GM21723 (cell line): ENCODE results near the gene NPFFR2.
"Not testable (repeated sequence)": the region's sequence is repeated elsewhere in the genome, so short reads cannot be mapped to it uniquely, and the experiment has no call there.

ENCODE experiments used
- ATAC-seq: cut with Tn5 transposase; IDR thresholded peaks from one replicate; pipeline ENCODE4 v1.9.1; 2021; ENCODE audit warnings: mild to moderate bottlenecking, moderate library complexity; ENCODE audit not compliant: unreplicated experiment

NPFFR2 gene

DNA sequence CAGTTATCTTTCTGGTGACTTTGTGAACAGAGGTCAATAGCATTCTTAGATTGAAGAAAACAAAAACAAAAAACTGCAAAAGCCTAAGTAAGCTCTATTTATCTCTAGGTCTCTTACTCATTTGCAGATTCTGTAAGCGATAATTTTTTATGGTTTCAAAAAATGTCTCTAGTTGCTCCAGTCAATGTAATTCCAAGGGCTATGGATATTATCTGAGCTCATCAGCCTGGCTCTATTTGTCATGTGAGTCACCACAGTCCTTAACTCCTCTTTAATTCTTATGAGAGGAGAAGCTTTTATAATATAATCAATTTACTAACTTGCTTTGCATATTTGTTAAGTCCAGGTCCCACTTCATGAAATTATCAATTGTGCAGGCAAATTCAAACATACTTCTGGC, 79.1 kb downstream of the NPFFR2 start:
- ATAC-seq: no peak

DNA sequence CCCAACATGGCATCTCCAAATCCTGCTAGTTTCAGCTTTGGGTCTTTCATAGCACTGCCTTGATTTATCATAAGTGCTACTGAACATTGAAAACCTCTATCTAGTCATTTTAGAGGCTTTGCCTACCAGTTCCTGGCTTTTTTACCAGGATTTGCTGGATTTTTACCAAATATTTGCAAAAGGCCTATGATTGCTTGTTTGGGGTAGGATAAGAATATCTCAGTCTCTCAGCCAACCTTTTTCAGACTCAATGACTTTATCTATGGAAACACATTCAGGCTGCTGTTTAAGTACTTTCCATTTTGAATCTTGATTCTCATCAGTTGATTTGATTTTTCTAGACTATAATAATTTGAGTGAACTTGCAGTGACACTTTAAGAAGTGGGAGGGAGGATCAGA, 80.1 kb downstream of the NPFFR2 start:
- no peak for ATAC-seq

DNA sequence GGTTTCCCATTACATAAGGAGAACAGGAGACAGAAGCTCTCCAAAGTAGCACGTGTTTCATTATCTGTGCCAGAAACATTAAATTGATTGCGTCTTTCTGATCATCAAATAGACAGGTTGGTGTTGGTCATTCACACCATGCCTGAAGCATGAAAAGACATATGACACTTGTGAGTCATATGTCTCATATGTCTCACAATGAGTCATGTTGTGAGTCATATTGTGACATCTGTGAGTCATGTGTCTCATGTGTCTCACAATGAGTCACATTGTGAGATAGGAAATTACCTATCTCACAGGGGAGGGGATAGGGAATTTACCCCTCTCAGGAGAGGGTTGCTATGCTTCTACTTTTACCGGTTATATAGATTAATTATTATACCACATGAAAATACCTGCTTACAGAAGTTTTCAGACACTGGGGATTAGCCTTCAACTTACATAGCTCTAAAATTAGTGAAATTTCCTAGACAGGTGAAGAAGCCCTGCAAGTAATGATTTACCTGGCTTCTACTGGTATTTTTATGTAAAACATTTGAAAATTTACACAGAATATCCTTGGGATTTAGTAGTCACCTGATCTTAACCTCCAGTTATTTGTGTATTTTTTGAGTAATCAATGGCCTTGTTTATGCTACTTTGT, 80.8 kb downstream of the NPFFR2 start:
- ATAC-seq: peak; percentile 96

- ATAC-seq: peak; percentile 85
These were observed 86.2 kb downstream of the NPFFR2 start for GRCh38 chr4:72118017-72118416.

DNA sequence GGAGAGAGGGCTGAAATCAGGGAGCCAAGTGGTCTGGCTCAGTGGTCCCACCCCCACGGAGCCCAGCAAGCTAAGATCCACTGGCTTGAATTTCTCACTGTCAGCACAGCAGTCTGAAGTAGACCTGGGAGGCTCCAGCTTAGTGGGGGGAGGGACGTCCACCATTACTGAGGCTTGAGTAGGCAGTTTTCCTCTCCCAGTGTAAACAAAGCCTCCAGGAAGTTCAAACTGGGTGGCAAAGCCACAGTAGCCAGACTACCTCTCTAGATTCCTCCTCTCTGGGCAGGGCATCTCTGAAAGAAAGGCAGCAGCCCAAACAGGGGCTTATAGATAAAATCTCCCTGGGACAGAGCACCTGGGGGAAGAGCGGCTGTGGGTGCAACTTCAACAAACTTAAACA, 88.1 kb downstream of the NPFFR2 start:
- no peak for ATAC-seq

DNA sequence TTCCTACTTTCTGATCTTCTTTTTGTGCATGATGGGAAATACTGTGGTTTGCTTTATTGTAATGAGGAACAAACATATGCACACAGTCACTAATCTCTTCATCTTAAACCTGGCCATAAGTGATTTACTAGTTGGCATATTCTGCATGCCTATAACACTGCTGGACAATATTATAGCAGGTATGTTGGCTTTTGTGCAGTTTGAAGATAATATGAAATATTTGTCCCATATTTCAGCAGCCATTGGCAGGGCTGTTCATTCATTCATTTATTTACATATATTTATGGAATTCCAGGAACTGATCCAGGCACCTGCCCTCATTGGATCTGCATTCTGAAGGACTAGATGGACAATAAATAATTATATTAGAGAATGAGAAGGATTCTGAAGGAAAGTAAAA, 96.9 kb downstream of the NPFFR2 start:
- ATAC-seq: no peak

- ATAC-seq: no peak
These were observed 104.6 kb downstream of the NPFFR2 start for GRCh38 chr4:72136429-72136828.

- not testable (repeated sequence) for ATAC-seq
These were observed 108.2 kb downstream of the NPFFR2 start for GRCh38 chr4:72139997-72140396.

DNA sequence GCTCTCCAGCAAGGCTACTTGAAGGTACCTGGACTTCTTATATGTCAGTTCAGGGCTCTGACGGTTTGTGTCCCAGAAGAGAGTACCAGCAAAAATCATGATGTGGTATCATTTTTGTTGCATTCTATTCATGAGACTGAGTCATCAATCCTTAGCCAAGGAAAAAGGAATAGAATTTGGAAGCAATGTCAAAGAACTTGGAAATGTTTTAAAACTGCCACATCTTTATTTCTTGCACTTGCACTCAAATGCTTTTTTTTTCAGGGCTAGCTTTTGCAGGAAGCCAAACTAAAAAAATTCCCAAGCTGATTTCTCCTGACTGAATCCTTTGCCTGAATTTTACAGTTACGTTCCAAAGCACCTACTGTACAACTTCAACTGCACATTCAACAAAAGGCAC, 112.4 kb downstream of the NPFFR2 start:
- no peak for ATAC-seq

DNA sequence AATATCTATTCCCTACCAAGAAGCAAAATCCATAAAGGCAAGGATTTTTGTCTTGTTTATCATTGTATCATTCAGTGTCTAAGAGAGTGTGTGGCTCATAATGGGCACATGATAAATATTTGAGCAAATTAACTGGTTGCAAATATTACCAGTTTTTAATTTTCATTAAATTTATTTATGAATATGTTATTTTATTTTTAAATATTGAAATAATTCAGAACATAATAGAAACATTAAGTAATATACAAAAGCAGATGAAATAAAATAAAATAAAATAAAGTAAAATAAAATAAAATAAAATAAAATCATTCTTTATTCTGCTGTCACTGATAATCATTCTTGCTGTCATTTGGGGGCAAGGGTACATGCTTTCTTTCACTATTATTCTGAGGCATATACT, 120.9 kb downstream of the NPFFR2 start:
- ATAC-seq: no peak

- ATAC-seq: not testable (repeated sequence)
These were observed 121.8 kb downstream of the NPFFR2 start for GRCh38 chr4:72153634-72154033.

- not testable (repeated sequence) for ATAC-seq
These were observed 137.5 kb downstream of the NPFFR2 start for GRCh38 chr4:72169285-72169684.

GRCh38 chr4:72169861-72170260, 138.1 kb downstream of the NPFFR2 start:
- ATAC-seq: no peak

DNA sequence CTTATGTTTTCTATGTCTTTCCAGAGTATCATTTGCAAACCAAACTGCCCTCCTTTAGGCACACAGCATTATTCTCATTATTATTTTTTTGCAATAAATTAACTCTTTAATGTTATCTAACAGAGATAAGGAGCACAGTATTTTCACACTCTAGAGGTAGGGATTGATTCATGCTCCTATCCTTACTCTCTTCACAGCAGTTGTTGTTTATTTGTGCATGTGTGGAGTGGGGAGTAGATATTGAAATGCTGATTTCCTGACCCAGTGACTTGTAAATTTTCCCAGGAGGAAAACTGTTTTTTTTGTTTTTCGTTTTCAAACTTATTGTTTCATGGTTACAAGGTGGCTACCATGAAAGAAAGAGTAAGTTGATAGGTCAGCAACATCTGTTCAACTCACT, 140.0 kb downstream of the NPFFR2 start:
- ATAC-seq: no peak

- no peak for ATAC-seq
These were observed 147.5 kb downstream of the NPFFR2 start for GRCh38 chr4:72179342-72179741.

DNA sequence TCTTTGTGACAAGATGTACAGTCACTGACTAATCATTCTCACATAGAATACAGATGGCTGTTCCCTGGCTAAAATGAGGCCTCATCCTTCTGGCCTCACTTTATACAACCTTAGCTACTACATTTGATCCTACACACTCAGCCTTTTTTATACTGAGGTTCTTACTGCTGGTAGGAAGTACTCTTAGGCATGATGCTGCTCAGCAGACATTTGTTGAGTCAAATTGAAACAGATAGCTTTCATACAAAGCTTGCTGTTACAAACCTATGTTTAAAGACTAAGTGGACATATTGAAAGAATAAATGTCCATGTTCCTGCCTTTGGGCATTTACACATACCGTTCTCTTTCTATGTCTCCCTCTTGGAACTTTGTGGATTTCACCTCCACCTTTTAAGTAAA, 154.9 kb downstream of the NPFFR2 start:
- ATAC-seq: peak; percentile 83

DNA sequence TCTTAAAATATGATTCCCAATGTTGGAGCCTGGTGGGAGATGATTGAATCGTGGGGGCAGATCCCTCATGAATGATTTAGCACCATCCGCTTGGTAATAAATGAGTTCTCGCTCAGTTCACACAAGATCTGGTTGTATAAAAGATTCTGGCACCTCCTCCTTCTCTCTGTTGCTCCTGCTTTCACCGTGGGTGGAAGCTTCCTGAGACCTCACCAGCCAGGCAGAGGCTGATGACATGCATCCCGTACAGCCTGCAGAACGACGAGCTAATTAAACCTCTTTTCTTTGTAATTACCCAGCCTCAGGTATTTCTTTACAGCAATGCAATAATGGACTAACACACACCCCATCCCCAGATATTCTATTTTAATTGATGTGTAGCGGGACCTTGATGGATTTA, 162.2 kb downstream of the NPFFR2 start:
- ATAC-seq: no peak

GRCh38 chr4:72194453-72194852, 162.7 kb downstream of the NPFFR2 start:
- no peak for ATAC-seq
